Measurements from ENCODE around the gene GMIP.

The GMIP gene

GRCh38 chr19:19635313-19635702, 8.1 kb downstream of the GMIP start:
- no peak for DNase-seq (ENCODE audit: low spot score)

GRCh38 chr19:19634516-19635312, 8.7 kb downstream of the GMIP start:
- no peak for DNase-seq (ENCODE audit: low spot score)

- no peak for DNase-seq (ENCODE audit: low spot score)
Observed at GRCh38 chr19:19633711-19634515, 9.5 kb downstream of the GMIP start.

GRCh38 chr19:19632661-19633060, 10.8 kb downstream of the GMIP start:
- no peak for DNase-seq (ENCODE audit: low spot score)

DNA sequence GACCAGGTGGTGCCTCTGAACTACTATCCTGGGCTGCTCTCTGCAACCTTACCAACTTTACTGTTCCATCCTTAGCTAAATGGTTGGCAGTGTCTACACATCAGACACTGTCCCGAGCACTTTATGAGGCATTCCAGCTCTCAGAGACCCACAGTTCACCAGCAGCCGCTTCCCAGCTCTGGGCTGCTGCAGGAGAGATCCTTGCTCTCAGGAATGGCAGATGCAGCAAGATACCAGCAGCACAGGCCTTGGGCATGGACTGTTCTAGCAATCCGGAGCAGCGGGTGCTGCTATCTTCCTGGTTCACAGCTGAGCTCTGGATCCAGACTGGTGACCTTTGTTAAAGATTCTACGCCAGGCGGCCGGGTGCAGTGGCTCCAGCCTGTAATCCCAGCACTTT, 12.1 kb downstream of the GMIP start:
- no peak for DNase-seq (ENCODE audit: low spot score)

DNA sequence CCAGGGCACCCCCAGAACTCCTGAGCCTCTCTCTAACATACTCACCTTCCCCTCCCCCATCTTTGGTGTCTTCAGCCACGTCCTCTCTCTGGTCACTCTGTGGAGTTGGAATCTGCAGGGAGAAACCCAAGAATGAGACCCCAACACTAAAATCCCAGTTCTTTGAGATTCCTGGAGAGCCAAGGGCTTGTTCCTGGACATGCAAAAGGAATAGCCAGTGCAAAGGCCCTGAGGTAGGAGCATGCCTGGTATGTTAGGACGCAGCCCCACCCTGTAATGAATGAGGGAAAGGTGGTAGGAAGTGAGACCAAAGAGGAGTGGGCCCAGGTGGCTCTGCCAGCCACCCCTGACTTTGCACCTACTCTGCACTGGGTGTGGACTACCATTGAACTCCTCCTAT, 13.0 kb downstream of the GMIP start:
- no peak for DNase-seq (ENCODE audit: low spot score)

DNA sequence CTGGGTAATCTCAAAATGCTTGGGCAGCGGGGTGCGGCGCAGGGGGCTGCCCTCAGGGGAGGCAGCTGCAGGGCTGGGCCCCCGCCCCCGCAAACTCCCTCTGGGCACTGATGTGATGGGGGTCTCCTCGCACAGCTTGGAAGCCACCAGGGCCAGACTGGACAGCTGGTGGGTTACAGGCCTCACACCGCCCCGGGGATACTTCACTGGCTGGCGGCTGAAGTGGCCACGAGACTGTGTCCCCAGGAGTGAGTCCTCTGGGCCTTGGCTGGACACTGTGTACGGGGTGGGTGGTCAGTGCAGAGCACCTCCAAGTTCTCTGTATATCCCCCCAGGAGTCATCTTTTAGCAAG, 13.4 kb downstream of the GMIP start:
- DNase-seq (ENCODE audit: low spot score): no peak

DNA sequence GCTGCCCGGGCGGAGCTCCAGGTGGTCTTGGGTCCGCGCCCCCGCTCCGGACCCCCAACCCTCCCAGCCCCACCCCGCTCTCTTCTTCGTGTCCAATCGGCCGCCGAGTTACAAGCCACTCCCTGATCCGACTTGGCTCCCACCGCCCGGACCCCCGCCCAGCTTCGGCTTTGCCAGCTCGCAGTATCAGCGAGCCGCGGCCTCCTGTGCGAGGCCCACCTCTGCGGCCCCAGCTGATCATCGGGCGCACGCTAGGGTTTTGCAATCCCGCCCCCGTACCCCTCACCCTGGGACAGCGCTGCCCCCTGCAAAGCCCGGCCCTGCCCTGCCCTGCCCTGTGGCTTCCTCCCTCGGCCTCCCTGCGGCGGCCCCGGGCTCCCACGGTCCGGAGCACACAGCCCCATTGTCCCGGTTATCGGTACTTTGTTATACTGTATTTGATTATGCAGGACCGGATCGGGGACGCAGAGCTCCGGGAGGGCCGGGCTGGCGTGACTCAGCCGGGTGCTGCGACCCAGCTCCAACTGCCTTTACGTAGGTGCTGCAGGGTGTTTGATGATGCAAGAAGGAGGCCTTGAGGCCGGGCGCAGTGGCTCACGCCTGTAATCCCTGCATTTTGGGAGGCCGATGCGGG, 14.8 kb downstream of the GMIP start:
- DNase-seq (ENCODE audit: low spot score): no peak

DNA sequence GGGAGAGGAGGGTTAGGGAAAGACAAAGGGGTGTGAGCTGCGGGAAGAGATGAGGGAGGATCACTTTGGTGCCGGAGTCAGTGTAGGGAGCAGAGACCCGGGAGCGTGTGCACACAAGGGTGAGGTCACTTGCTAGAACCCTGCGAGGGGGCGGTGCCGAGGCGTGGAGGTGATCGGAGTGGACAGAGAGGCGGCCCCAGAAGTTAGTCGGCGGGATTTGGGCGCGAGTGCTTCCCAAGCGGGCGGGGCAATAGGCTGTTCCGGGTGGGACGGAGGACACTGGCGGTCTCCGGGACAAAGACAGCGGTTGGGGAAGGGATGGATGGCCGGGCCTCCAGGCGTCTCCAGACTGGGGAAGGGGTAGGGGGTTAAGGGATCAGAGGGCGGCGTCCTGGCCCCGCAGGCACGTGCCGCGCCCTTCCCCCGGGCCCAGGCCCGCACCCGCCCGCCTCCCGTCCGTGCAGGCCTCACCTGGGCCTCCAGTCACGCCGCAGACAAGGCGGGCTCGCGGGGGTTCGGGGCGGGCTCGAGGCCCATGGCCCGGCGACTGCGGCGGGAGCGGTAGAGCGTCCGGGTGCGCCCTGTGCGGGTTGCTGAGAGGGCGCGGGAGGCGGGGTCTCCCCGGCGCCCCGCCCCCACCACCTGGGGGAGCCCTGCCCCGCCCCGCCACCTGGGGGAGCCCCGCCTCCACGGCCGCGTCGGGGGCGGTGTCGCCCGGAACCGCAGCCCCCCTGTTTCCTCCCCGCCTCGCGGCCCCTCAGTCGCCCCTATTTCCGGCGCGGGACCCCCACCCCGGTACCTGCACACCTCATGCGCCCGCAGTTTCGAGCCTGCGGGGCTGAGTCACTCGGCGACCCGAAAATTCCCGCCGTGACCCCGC, 15.6 kb downstream of the GMIP start, which contains the start of gene LPAR2:
LPAR2 (minus strand) TSS at position 600 of the 880 bp plus-strand sequence. CDS start 945 bp downstream, outside the sequence.
- DNase-seq (ENCODE audit: low spot score): no peak

- no peak for DNase-seq (ENCODE audit: low spot score)
Observed at GRCh38 chr19:19626516-19627472, 16.7 kb downstream of the GMIP start.

GRCh38 chr19:19624032-19624570, 19.4 kb downstream of the GMIP start:
- DNase-seq (ENCODE audit: low spot score): no peak

DNA sequence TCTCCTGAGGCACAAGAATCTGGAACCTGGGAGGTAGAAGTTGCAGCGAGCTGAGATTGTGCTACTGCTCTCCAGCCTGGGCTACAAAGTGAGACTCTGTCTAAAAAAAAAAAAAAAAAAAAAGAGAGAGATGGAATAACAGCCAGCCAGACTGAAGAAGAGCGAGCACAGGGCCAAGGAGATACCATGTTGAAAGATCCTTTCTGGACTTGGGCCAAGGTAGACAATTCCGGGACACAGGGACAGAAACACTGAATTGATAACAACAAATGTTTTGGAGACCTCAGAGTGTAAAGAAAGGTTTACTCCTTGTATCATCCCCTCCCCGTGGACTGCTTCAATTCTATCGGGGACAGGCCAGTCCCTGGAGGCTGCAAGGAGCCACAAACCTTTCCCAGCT, 20.1 kb downstream of the GMIP start:
- DNase-seq (ENCODE audit: low spot score): no peak

DNA sequence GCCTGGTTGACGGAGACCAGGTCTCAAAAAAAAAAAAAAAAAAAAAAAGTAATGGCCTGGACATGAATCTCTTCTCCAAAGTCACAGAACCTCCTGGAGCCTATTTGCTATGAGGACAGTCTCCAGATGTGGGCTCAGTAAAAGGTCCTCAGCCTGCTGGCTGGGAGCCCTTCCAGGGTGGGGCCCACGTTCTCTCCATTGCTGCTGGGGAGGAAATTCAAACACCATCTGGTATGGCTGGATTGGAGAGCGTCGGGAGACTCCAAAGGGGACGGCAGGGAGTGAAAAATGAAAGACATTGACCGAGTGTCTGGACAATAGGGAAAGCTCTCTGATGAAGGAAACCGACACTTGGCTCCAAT, 23.6 kb downstream of the GMIP start:
- no peak for DNase-seq (ENCODE audit: low spot score)

DNA sequence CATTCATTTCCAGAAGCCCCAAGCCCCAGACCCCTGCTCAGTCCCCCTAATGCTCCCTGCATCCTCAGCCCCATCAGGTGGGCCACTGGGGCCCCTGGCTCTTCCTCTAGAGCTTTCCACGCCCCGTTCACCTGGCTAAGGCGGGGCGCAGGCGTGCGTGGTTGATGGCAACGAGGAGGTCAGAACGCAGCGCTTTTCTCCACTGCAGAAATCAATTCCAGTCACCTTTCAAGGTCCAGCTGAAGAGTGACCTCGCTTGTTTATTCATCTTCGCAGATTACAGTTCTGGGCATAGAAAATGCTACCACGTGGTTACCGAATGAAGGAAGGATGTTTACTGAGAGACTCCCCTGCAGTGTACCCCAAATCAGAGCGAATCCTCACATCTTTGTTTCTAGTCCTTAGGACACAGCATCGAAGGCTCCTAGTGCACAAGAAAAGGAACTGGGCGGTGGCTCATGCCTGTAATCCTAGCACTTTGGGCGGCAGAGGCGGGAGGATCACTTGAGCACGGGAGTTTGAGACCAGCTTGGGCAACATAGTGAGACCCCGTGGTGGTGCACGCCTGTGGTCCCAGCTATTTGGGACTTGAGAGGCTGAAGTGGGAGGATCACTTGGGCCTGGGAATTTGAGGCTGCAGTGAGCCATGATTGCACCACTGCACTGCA, 24.1 kb downstream of the GMIP start:
- no peak for DNase-seq (ENCODE audit: low spot score)

DNA sequence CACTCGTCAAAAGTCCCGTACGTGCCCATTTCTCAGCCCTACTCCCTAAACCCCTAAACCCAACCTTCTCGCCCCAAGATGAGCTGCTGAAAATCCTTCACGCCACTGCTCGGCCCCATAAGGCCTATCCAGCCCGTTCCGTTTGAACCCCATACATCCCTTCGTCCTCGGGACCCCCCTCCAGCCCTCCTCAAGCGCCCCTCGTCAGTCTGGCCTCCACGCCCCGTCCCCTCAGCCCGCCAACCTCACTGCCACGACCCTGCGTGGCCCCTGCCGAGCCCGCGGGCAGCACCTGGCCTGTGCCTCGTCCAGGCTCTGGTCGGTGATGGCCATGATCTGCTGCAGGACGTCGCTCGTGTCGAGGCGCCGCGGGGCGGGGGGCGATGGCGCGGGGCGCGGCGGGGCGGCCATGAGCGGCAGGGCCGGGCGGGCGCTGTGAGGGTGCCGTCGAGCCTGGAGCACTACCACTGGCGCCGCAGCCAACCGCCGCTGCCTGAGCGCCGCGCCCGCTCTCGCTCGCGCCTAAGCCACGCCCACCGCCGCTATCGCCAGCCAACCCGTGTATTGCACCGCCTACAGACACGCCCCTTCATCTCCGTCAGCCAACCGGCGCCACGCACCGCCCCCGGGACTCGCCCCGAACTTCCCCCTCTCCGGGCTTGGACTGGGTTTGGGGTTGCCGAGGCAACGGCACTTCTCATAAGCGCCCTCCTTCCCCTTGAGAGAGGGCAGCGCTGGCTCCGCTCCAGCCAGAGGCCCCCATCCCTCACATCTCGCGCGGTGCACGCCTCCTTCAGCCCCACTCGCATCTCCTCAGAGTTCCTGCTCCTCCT, 25.0 kb downstream of the GMIP start, which contains the start of gene PBX4:
PBX4 (minus strand) TSS at position 469 of the 833 bp plus-strand sequence; CDS start at position 411, 58 bp downstream.
- peak; percentile 75 for DNase-seq (ENCODE audit: low spot score)

- no peak for DNase-seq (ENCODE audit: low spot score)
Observed at GRCh38 chr19:19615086-19615485, 28.4 kb downstream of the GMIP start.

GRCh38 chr19:19613506-19613905, 30.0 kb downstream of the GMIP start:
- DNase-seq (ENCODE audit: low spot score): no peak

GRCh38 chr19:19610376-19611202, 32.9 kb downstream of the GMIP start:
- no peak for DNase-seq (ENCODE audit: low spot score)

Measured in cerebellar cortex (tissue), 1 donor.